K562 (cell line): ENCODE measurements around the gene MMP20. TPM values are rescaled to one million over a fixed set of nuclear protein-coding genes. Genes with fewer than 3 reads are reported as not detected.
A peak's percentile ranks its signal among the peaks of the same experiment; 100 is the strongest.

Source experiments
- ATAC-seq: fragments of 200-7000 bp; cut with Tn5 transposase; 3 replicates; pipeline ENCODE4 v1.9.1; 2020; ENCODE audit warnings: moderate library complexity
- BruUV-seq: library from RNA; stranded (reverse); fragments of 400-500 nt; replicated peaks from 2 replicates; lab custom pipeline; 2021; lab: Mats Ljungman, UMichigan
- CTCF ChIA-PET: fragments of 300-600 bp; formaldehyde crosslinking; extraction: SDS; loops from one replicate; lab custom pipeline; 2021; ENCODE audit warnings: low intra/inter-chr PET ratio; lab: Yijun Ruan, JAX
- POLR2A ChIA-PET: fragments of 300-600, 350-650 bp; sonication (Branson Sonifier 250); formaldehyde crosslinking; extraction: SDS; loops from one replicate; lab custom pipeline; 2021; ENCODE audit warnings: antibody characterized with exemption, inconsistent platforms; lab: Yijun Ruan, JAX
- DNase-seq, 4 experiments: peaks; one replicate each; pipeline versions ENCODE4 v3.0.0 to v3.0.0-alpha.2; 2011 to 2018; ENCODE audit warnings: low spot score in 3 of 4, mixed read lengths in 3 of 4; ENCODE audit errors: extremely low read depth in 1 of 4
- FAIRE-seq: peaks from 2 replicates; lab custom pipeline; 2011; peaks lifted over from hg19 to GRCh38; lab: Jason Lieb, UNC
- H2AFZ ChIP-seq: 2 replicates; pipeline ENCODE4 v1.6.0; 2011; ENCODE audit warnings: low read depth, low read length, control low read depth, inconsistent platforms
- H3K27ac ChIP-seq: fragments of 200-600 bp; 3 replicates; pipeline ENCODE4 v1.8.0; 2011; ENCODE audit warnings: low read depth, mild to moderate bottlenecking, control low read depth, inconsistent platforms, low read length, moderate library complexity, mixed read lengths; ENCODE audit errors: extremely low read depth
- H3K27me3 ChIP-seq, 2 experiments: fragments of 300-600 bp in 1 of 2; 2 replicates in 1 of 2; 3 replicates in 1 of 2; pipeline versions ENCODE4 v1.6.0 to v1.8.0; 2011; ENCODE audit warnings: inconsistent platforms in 2 of 2, low read length in 2 of 2, mild to moderate bottlenecking in 1 of 2, mixed read lengths in 1 of 2, moderate library complexity in 1 of 2; ENCODE audit not compliant: control insufficient read depth in 2 of 2, insufficient read depth in 2 of 2
- H3K36me3 ChIP-seq: fragments of 300-600 bp; 3 replicates; pipeline ENCODE4 v1.8.0; 2011; ENCODE audit warnings: mild to moderate bottlenecking, low read length, inconsistent platforms; ENCODE audit not compliant: control insufficient read depth, insufficient read depth
- H3K4me1 ChIP-seq, 2 experiments: fragments of 200-600 bp in 1 of 2; replicated peaks in 1 of 2; 2 replicates in 1 of 2; 3 replicates in 1 of 2; pipeline versions ENCODE4 v1.5.1 to v1.8.0; 2011; ENCODE audit warnings: inconsistent platforms in 2 of 2, low read length in 2 of 2, mild to moderate bottlenecking in 1 of 2, mixed read lengths in 1 of 2, moderate library complexity in 1 of 2; ENCODE audit not compliant: control insufficient read depth in 2 of 2, insufficient read depth in 2 of 2
- H3K4me2 ChIP-seq: 2 replicates; pipeline ENCODE4 v1.6.1; 2011; ENCODE audit warnings: low read length, control low read depth, inconsistent platforms, mixed read lengths; ENCODE audit not compliant: insufficient read depth
- H3K4me3 ChIP-seq: fragments of 200-600 bp; sonication (generic), shearing (Covaris generic); 2 replicates; pipeline ENCODE4 v1.5.1; 2016; ENCODE audit warnings: control low read depth, inconsistent platforms
- H3K79me2 ChIP-seq: fragments of 200-600 bp; 3 replicates; pipeline ENCODE4 v1.8.0; 2011; ENCODE audit warnings: low read length, inconsistent platforms; ENCODE audit not compliant: control insufficient read depth, insufficient read depth
- H3K9ac ChIP-seq, 2 experiments: 2 replicates each; pipeline versions ENCODE4 v1.6.0 to v1.6.1; 2011; ENCODE audit warnings: low read depth in 2 of 2, low read length in 2 of 2, control low read depth in 1 of 2, inconsistent platforms in 1 of 2, mild to moderate bottlenecking in 1 of 2, mixed read lengths in 1 of 2; ENCODE audit not compliant: insufficient read depth in 1 of 2
- H3K9me1 ChIP-seq: one replicate; pipeline ENCODE4 v1.6.0; 2011; ENCODE audit warnings: inconsistent platforms, mild to moderate bottlenecking, low read length, moderate library complexity; ENCODE audit not compliant: control insufficient read depth, insufficient read depth
- H3K9me3 ChIP-seq: replicated peaks from 2 replicates; pipeline ENCODE4 v1.5.1; 2011; ENCODE audit warnings: low read depth, low read length, inconsistent platforms; ENCODE audit not compliant: control insufficient read depth, insufficient read depth
- H4K20me1 ChIP-seq: replicated peaks from 2 replicates; pipeline ENCODE4 v1.6.1; 2011; ENCODE audit warnings: low read length, inconsistent platforms, mixed read lengths; ENCODE audit not compliant: control insufficient read depth, insufficient read depth
- CBX1 ChIP-seq: sonication (generic); IDR thresholded peaks from 2 replicates; pipeline ENCODE4 v1.6.1; 2016; ENCODE audit warnings: antibody characterized with exemption, low read depth, mild to moderate bottlenecking
- CREM ChIP-seq: IDR thresholded peaks from 2 replicates; pipeline ENCODE4 v1.6.1; 2014; ENCODE audit warnings: antibody characterized with exemption, low read depth
- GATAD2A ChIP-seq: fragments of 450-650 bp; IDR thresholded peaks from 2 replicates; pipeline ENCODE4 v1.6.1; 2017
- MTA1 ChIP-seq: fragments of 450-650 bp; IDR thresholded peaks from 2 replicates; pipeline ENCODE4 v1.6.1; 2017; ENCODE audit warnings: borderline replicate concordance
- RAD21 ChIP-seq, 2 experiments: fragments of 250-450 bp in 1 of 2; fragments of 450-650 bp in 1 of 2; sonication (Bioruptor Pico) in 1 of 2; formaldehyde crosslinking in 1 of 2; IDR thresholded peaks in 1 of 2; conservative IDR thresholded peaks in 1 of 2; 2 replicates each; pipeline versions ENCODE4 v1.4.0 to v1.8.0; 2020 to 2022; ENCODE audit warnings: mild to moderate bottlenecking in 2 of 2, moderate library complexity in 1 of 2
- RBM34 ChIP-seq: fragments of 200-400 bp; formaldehyde crosslinking; IDR thresholded peaks from 2 replicates; pipeline ENCODE4 v1.6.1; 2018; ENCODE audit warnings: low read length, borderline replicate concordance; ENCODE audit not compliant: insufficient read depth
- SAFB ChIP-seq: fragments of 200-400 bp; formaldehyde crosslinking; IDR thresholded peaks from 2 replicates; pipeline ENCODE4 v1.6.1; 2017; ENCODE audit warnings: low read depth, low read length, borderline replicate concordance
- WGBS: fragments of 100-300 bp; shearing (Covaris generic); methylation state at CpG from one replicate; pipeline ENCODE4 v1.1.6; 2016; ENCODE audit warnings: low coverage, mixed read lengths; ENCODE audit not compliant: insufficient coverage; ENCODE audit errors: missing lambda C conversion rate; 5-methylcytosine and 5-hydroxymethylcytosine counted together
- in situ Hi-C: fragments of 300-500 bp; cut with MboI; formaldehyde crosslinking; loops from 4 replicates; pipeline ENCODE4 v1.15.0; 2018; ENCODE audit warnings: inconsistent platforms, mixed read lengths
- intact Hi-C: fragments of 100-400 bp; cut with micrococcal nuclease; formaldehyde crosslinking; loops from 2 replicates; pipeline ENCODE4 v1.14.2; 2022
- polyA plus RNA-seq, 8 experiments: library from polyadenylated mRNA; depleted of rRNA in 4 of 8; stranded (reverse) in 5 of 8; unstranded in 3 of 8; fragments of >200 nt; fragmentation: Nextera tagmentation in 2 of 8; fragmentation: Illumina TruSeq in 1 of 8; extraction: Ambion mirVana in 2 of 8; extraction: Trizol in 1 of 8; gene quantifications; 2 replicates each; pipeline versions ENCODE4 v1.2.1 to v1.2.3, GENCODE V29; 2011 to 2014; ENCODE audit warnings: inconsistent platforms in 1 of 8, missing spikeins in 1 of 8
- total RNA-seq, 7 experiments: library from RNA; depleted of rRNA in 6 of 7; stranded (reverse); fragments of >200 nt in 6 of 7; fragmentation: Illumina TruSeq in 2 of 7; extraction: Trizol in 2 of 7; gene quantifications; 2 replicates each; pipeline versions ENCODE4 v1.2.1 to v1.2.3, GENCODE V29; 2011 to 2021; ENCODE audit warnings: low replicate concordance in 1 of 7
- TF ChIP-seq, protein P1 (sequence below): sonication (generic); IDR thresholded peaks from 2 replicates; pipeline ENCODE4 v1.6.1; 2016
- TF ChIP-seq, protein P2 (sequence below), 3 experiments: IDR thresholded peaks in 2 of 3; conservative IDR thresholded peaks in 1 of 3; 2 replicates each; pipeline ENCODE4 v1.5.1; 2011 to 2012; ENCODE audit warnings: low read length in 3 of 3, mild to moderate bottlenecking in 3 of 3, control low read depth in 2 of 3, improper control_type of control experiment in 1 of 3, inconsistent platforms in 1 of 3, low read depth in 1 of 3, mixed read lengths in 1 of 3, moderate library complexity in 1 of 3; ENCODE audit not compliant: insufficient read depth in 2 of 3

Gene MMP20
- total and polyA plus RNA-seq, 9 of the 15 experiments (the other 6 are each of a cell fraction or from before 2014, with no cell fraction given), result not detected

DNA sequence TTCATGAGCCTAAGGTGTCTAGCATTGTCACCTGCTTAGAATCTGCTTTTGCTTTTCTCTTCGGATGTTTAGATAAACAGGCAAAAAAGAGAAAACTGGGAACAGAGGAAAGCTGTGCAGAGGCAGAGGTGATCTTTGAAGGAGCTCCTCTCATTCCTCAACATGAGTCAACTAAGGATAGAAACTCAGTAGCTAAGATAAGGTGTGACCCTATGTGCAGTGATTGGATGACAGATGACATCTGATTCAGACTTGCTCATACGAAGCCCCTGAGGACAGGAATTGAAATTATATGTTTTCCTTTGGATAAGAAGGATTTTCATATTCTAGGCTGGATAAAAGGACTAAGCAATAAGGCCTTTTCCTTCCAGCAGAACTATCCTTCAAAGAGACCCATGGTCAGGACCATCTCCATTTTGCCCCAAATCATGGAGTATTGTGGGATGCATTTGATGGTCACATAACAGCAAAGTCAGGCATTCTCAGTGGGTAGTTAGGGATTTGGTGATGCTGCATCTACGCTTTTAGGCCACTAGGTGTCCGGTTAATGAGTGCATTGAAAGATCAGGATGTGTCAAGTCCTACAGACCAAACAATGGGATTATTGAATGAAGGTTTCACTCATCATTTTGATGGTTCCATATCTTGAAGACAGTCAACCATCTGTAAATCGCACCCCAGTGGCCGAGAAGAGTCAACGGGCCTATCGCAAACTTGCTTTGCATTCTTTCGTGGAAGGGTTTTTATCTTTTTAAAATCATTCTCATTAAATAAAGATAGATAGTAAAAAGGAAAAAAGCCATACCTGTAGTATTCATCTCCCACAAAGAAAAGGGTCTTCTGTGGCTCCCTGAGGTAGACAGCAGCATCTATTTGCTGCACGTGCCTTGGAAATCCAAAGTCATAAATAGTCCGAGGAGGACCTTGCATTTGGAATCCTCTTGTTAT, 32.2 kb downstream of the MMP20 start:
- ATAC-seq, result peak; percentile 81
- Histone ChIP-seq H3K4me3 (no peak overlapping the region), H3K9ac (no peak overlapping the region), H4K20me1 (no peaks in the 10 kb centered on the region), H3K79me2 (no peaks in the 10 kb centered on the region), H3K27me3 (no peaks in the 10 kb centered on the region), H3K27ac (no peak overlapping the region), H3K4me2 (no peak overlapping the region), H3K9me3 (no peaks in the 10 kb centered on the region), H3K9me1 (no peaks in the 10 kb centered on the region), H3K4me1 (no peaks in the 10 kb centered on the region), H3K36me3 (no peaks in the 10 kb centered on the region), H2AFZ (no peak overlapping the region)
- ChIA-PET CTCF (no interaction called here), POLR2A (no interaction called here)
- FAIRE-seq, result peak; percentile 85
- intact Hi-C loops, result loop anchor here (2.0 kb wide), 1 partner anchor 74 kb away; no protein-coding TSS in a partner anchor
- no TSS peak for BruUV-seq
- in situ Hi-C loops, result no loop called here
- peak; percentile 11 to 27 (median 18) for DNase-seq
- TF ChIP-seq CBX1, result no peak
- no peak for TF ChIP-seq GATAD2A
- TF ChIP-seq, protein P1, sequence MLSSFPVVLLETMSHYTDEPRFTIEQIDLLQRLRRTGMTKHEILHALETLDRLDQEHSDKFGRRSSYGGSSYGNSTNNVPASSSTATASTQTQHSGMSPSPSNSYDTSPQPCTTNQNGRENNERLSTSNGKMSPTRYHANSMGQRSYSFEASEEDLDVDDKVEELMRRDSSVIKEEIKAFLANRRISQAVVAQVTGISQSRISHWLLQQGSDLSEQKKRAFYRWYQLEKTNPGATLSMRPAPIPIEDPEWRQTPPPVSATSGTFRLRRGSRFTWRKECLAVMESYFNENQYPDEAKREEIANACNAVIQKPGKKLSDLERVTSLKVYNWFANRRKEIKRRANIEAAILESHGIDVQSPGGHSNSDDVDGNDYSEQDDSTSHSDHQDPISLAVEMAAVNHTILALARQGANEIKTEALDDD, result 0 out of 2 replicates have a peak, but pooled peaks have one; percentile 18
- no peak for TF ChIP-seq SAFB
- peak in 1 of 2 experiments; percentile 41; a peak in 2 of 4 replicates for TF ChIP-seq RAD21 (CRISPR knock-in tag; conservative IDR thresholded peaks at IDR 0.05 in 1 of 2, IDR thresholded peaks at IDR 0.05 in 1 of 2)
- 0 out of 2 replicates have a peak, but pooled peaks have one; percentile 29 for TF ChIP-seq CREM
- no peak for TF ChIP-seq RBM34
- TF ChIP-seq MTA1, result no peak
- TF ChIP-seq, protein P2, sequence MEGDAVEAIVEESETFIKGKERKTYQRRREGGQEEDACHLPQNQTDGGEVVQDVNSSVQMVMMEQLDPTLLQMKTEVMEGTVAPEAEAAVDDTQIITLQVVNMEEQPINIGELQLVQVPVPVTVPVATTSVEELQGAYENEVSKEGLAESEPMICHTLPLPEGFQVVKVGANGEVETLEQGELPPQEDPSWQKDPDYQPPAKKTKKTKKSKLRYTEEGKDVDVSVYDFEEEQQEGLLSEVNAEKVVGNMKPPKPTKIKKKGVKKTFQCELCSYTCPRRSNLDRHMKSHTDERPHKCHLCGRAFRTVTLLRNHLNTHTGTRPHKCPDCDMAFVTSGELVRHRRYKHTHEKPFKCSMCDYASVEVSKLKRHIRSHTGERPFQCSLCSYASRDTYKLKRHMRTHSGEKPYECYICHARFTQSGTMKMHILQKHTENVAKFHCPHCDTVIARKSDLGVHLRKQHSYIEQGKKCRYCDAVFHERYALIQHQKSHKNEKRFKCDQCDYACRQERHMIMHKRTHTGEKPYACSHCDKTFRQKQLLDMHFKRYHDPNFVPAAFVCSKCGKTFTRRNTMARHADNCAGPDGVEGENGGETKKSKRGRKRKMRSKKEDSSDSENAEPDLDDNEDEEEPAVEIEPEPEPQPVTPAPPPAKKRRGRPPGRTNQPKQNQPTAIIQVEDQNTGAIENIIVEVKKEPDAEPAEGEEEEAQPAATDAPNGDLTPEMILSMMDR (IDR thresholded peaks at IDR 0.05 in 2 of 3, conservative IDR thresholded peaks at IDR 0.05 in 1 of 3; ENCODE audit: insufficient read depth in 2 of 3, low read depth in 1 of 3, low read length in 3 of 3), result peak; percentile 37 to 47 (median 45); a peak in 4 of 6 replicates
- under 1% methylated on average over 11 of the region's 11 CpGs for WGBS
